GM23248 (cell line): ENCODE results near the gene TOP1. TPM values are rescaled to one million over a fixed set of nuclear protein-coding genes. Genes with fewer than 3 reads are reported as not detected.

Experiments
- DNase-seq: peaks from one replicate; pipeline ENCODE4 v3.0.0-alpha.2; 2015
- H2AFZ ChIP-seq: fragments of 200-600 bp; sonication (generic); 2 replicates; pipeline ENCODE4 v1.6.1; 2016; ENCODE audit warnings: antibody characterized with exemption
- H3F3A ChIP-seq: fragments of 200-600 bp; sonication (generic); 2 replicates; pipeline ENCODE4 v1.6.1; 2016; ENCODE audit warnings: mild to moderate bottlenecking, antibody characterized with exemption, mixed run types; ENCODE audit not compliant: insufficient read depth
- H3K27ac ChIP-seq: fragments of 200-600 bp; sonication (generic); 2 replicates; pipeline ENCODE4 v1.5.1; 2016; ENCODE audit warnings: mild to moderate bottlenecking
- H3K27me3 ChIP-seq: fragments of 200-600 bp; sonication (generic); replicated peaks from 2 replicates; pipeline ENCODE4 v1.6.1; 2016; ENCODE audit warnings: mild to moderate bottlenecking; ENCODE audit not compliant: insufficient read depth
- H3K36me3 ChIP-seq: fragments of 200-600 bp; sonication (generic); 2 replicates; pipeline ENCODE4 v1.6.1; 2016; ENCODE audit warnings: low read depth, mild to moderate bottlenecking
- H3K4me1 ChIP-seq: fragments of 200-600 bp; sonication (generic); 2 replicates; pipeline ENCODE4 v1.6.1; 2016; ENCODE audit warnings: mild to moderate bottlenecking; ENCODE audit not compliant: insufficient read depth
- H3K4me2 ChIP-seq: fragments of 200-600 bp; sonication (generic); one replicate; pipeline ENCODE4 v1.6.1; 2016; ENCODE audit warnings: mild to moderate bottlenecking; ENCODE audit not compliant: unreplicated experiment
- H3K4me3 ChIP-seq: fragments of 200-600 bp; sonication (generic); 2 replicates; pipeline ENCODE4 v1.5.1; 2016; ENCODE audit warnings: mild to moderate bottlenecking
- H3K79me2 ChIP-seq: fragments of 200-600 bp; sonication (generic); 2 replicates; pipeline ENCODE4 v1.6.1; 2016; ENCODE audit warnings: mild to moderate bottlenecking; ENCODE audit not compliant: insufficient read depth
- H3K9ac ChIP-seq: fragments of 200-600 bp; sonication (generic); 2 replicates; pipeline ENCODE4 v1.6.1; 2016; ENCODE audit warnings: mild to moderate bottlenecking
- H3K9me2 ChIP-seq: fragments of 200-600 bp; sonication (generic); 2 replicates; pipeline ENCODE4 v1.6.1; 2016; ENCODE audit warnings: mixed run types, mild to moderate bottlenecking, moderate library complexity; ENCODE audit not compliant: insufficient read depth
- H3K9me3 ChIP-seq: fragments of 200-600 bp; sonication (generic); one replicate; pipeline ENCODE4 v1.6.1; 2017; ENCODE audit warnings: low read depth
- H4K20me1 ChIP-seq: fragments of 200-600 bp; sonication (generic); 2 replicates; pipeline ENCODE4 v1.6.0; 2016; ENCODE audit not compliant: insufficient read depth
- EZH2 ChIP-seq: fragments of 200-600 bp; sonication (generic); IDR thresholded peaks from 2 replicates; pipeline ENCODE4 v1.6.1; 2018; ENCODE audit warnings: antibody characterized with exemption, mild to moderate bottlenecking; ENCODE audit not compliant: insufficient read depth, poor library complexity, severe bottlenecking
- EZH2phosphoT487 ChIP-seq: fragments of 200-600 bp; sonication (generic); IDR thresholded peaks from 2 replicates; pipeline ENCODE4 v1.6.1; 2018; ENCODE audit warnings: antibody characterized with exemption, moderate library complexity, mild to moderate bottlenecking, low read depth; ENCODE audit not compliant: insufficient read depth
- WGBS, 2 experiments: methylation state at CpG; one replicate each; pipeline ENCODE4 v1.1.6; 2015 to 2017; ENCODE audit warnings: low lambda C conversion rate in 2 of 2, low coverage in 1 of 2; ENCODE audit errors: missing lambda C conversion rate in 2 of 2; 5-methylcytosine and 5-hydroxymethylcytosine counted together
- in situ Hi-C: fragments of 300-500 bp; cut with MboI; formaldehyde crosslinking; loops from 2 replicates; pipeline ENCODE4 v1.15.0; 2020
- polyA plus RNA-seq: library from polyadenylated mRNA; unstranded; fragments of >200 nt; fragmentation: Nextera tagmentation; extraction: Ambion mirVana; gene quantifications from 2 replicates; pipeline ENCODE4 v1.2.1, GENCODE V29; 2016
- total RNA-seq: library from RNA; depleted of rRNA; stranded (reverse); fragments of >200 nt; shearing (Covaris generic); gene quantifications from 2 replicates; pipeline ENCODE4 v1.2.3, GENCODE V29; 2014

The TOP1 gene
- total and polyA plus RNA-seq, 2 experiments from 2014 or later = 9.0 to 17.9 TPM

DNA sequence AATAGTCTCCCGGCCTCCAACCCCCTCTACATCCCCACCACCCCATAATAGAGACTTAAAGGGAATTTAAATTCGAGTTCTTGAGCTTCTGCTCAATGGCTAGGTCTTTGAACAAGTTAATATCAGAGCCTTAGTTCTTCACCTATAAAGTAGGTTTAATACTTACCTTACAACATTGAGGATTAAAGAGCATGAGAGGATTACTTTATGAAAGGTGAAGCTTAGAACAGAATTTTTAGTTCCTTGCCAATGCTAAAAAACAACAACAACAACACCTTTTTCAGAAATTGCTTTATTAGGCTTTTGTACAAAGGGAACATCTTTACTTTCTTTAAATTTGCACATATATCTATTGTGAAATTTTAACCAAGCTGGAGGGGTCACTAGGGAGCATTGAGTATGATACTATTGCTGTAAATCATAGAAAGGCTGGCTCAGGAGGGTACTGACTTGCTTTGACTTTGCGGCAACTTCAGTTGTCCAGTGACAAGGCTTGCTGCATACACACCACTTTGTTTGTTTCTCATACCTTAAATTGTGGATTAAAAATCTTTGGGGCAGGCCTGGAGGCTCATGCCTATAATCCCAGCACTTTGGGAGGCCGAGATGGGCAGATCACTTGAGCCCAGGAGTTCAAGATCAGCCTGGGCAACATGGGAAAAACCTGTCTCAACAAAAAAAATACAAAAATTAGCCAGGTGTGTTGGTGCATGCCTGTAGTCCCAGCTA is 9.7 kb downstream of the TOP1 start:
- 0 out of 2 replicates have a peak, but pooled peaks cover 5% of the 10 kb centered on the region for H3K4me1 ChIP-seq
- H3K27ac ChIP-seq = no peak overlapping the region
- in situ Hi-C loops = no loop called here
- whole genome bisulfite sequencing, 2 experiments = 93 to 98% methylated on average over 4 of the region's 4 CpGs
- H3K9ac ChIP-seq = no peak overlapping the region
- H3K9me3 ChIP-seq = no peaks in the 10 kb centered on the region
- H3K79me2 ChIP-seq = peaks cover 100% of the 10 kb centered on the region
- DNase-seq = no peak
- H3K4me3 ChIP-seq = no peak overlapping the region
- no peaks in the 10 kb centered on the region for H3K27me3 ChIP-seq
- TF ChIP-seq EZH2 (no peak), EZH2phosphoT487 (no peak)
- H2AFZ ChIP-seq = no peak overlapping the region
- 0 out of 2 replicates have a peak, but pooled peaks cover 5% of the 10 kb centered on the region for H3F3A ChIP-seq
- no peaks in the 10 kb centered on the region for H3K9me2 ChIP-seq
- no peaks in the 10 kb centered on the region for H3K36me3 ChIP-seq
- peaks cover 5% of the 10 kb centered on the region; the same call in 1 of the 2 replicates for H4K20me1 ChIP-seq
- no peak overlapping the region for H3K4me2 ChIP-seq

DNA sequence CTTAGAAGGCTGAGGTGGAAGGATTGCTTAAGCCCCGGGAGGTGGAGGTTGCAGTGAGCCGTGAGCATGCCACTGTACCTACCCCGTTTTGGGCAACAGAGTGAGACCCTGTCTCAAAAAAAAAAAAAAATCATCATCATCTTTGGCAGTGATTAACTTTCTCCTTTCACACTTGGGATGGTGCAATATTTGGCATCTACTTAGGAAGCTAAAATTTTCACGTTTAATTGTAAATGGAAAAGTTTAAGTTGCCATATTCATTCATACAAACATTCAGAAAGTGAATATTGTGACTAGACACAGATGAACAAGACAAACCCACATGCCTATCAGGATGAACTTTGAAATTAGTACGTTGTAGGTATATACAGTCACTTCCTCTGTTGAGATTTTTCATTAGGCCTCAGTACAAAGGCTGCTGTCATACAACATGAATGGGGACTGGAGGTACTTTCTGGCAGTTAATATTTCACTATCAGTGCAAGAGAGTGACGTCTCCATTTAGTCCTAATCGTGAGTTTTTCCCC is 10.3 kb downstream of the TOP1 start:
- peaks cover 5% of the 10 kb centered on the region; the same call in 1 of the 2 replicates for H4K20me1 ChIP-seq
- in situ Hi-C loops = no loop called here
- H3K4me1 ChIP-seq = no peaks in the 10 kb centered on the region
- H3K36me3 ChIP-seq = no peaks in the 10 kb centered on the region
- WGBS, 2 experiments = 89 to 90% methylated on average over 7 of the region's 7 CpGs
- H3K4me2 ChIP-seq = no peak overlapping the region
- 0 out of 2 replicates have a peak, but pooled peaks cover 5% of the 10 kb centered on the region for H3F3A ChIP-seq
- H2AFZ ChIP-seq = no peak overlapping the region
- no peak overlapping the region for H3K9ac ChIP-seq
- H3K9me2 ChIP-seq = no peaks in the 10 kb centered on the region
- H3K4me3 ChIP-seq = no peak overlapping the region
- no peaks in the 10 kb centered on the region for H3K9me3 ChIP-seq
- no peak for DNase-seq
- peaks cover 100% of the 10 kb centered on the region for H3K79me2 ChIP-seq
- no peaks in the 10 kb centered on the region for H3K27me3 ChIP-seq
- TF ChIP-seq EZH2 = no peak
- no peak for TF ChIP-seq EZH2phosphoT487
- H3K27ac ChIP-seq = no peak overlapping the region

DNA sequence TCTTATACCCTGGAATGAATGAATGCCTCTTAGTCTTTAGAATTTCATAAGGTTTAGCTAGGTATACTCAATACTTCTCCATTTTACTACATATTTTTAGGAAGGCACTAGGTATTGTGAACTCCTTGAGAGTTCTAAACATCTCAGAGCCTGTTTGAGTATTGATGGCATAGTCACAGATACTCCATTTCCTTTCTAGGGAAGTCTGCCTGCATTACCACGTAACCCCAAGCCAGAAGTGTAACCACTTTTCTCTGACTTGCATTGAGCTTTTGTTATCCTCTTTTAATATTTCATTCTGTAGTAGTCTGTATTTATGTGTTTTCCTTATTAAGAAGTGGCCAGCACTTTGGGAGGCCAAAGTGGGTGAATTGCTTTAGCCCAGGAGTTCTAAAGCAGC is 12.2 kb downstream of the TOP1 start:
- H2AFZ ChIP-seq = no peak overlapping the region
- no peaks in the 10 kb centered on the region for H3K9me2 ChIP-seq
- in situ Hi-C loops = no loop called here
- TF ChIP-seq EZH2 = no peak
- no peak for TF ChIP-seq EZH2phosphoT487
- no peak overlapping the region for H3K4me3 ChIP-seq
- peaks cover 5% of the 10 kb centered on the region; the same call in 1 of the 2 replicates for H4K20me1 ChIP-seq
- H3K4me1 ChIP-seq = no peaks in the 10 kb centered on the region
- no peak for DNase-seq
- no peaks in the 10 kb centered on the region for H3K9me3 ChIP-seq
- no peaks in the 10 kb centered on the region for H3K36me3 ChIP-seq
- no peak overlapping the region for H3K27ac ChIP-seq
- H3F3A ChIP-seq = 0 out of 2 replicates have a peak, but pooled peaks cover 5% of the 10 kb centered on the region
- 96 to 100% methylated on average over 1 of the region's 1 CpG for WGBS, 2 experiments
- no peak overlapping the region for H3K4me2 ChIP-seq
- no peaks in the 10 kb centered on the region for H3K27me3 ChIP-seq
- H3K79me2 ChIP-seq = peaks cover 100% of the 10 kb centered on the region
- no peak overlapping the region for H3K9ac ChIP-seq

- Histone ChIP-seq H3K4me3 (no peak overlapping the region), H3K4me1 (peaks cover 6% of the 10 kb centered on the region), H3K9me2 (no peaks in the 10 kb centered on the region), H3K79me2 (peaks cover 100% of the 10 kb centered on the region), H3K36me3 (no peaks in the 10 kb centered on the region), H3F3A (peaks cover 9% of the 10 kb centered on the region), H3K27me3 (no peaks in the 10 kb centered on the region), H3K9me3 (no peaks in the 10 kb centered on the region), H3K27ac (no peak overlapping the region), H2AFZ (no peak overlapping the region), H4K20me1 (peaks cover 6% of the 10 kb centered on the region; the same call in 1 of the 2 replicates), H3K4me2 (no peak overlapping the region), H3K9ac (no peak overlapping the region)
- WGBS, 2 experiments = 98 to 99% methylated on average over 4 of the region's 4 CpGs
- TF ChIP-seq EZH2 (no peak), EZH2phosphoT487 (no peak)
- no peak for DNase-seq
- in situ Hi-C loops = no loop called here
Observed at GRCh38 chr20:41041693-41042092, 13.1 kb downstream of the TOP1 start.
